ENCODE data around the gene MEP1A.
"Not testable (repeated sequence)": the region's sequence is repeated elsewhere in the genome, so short reads cannot be mapped to it uniquely, and the experiment has no call there.

Gene MEP1A

GRCh38 chr6:46834991-46835390, 41.8 kb downstream of the MEP1A start:
- not testable (repeated sequence) for DNase-seq (ENCODE audit: low read depth)

DNA sequence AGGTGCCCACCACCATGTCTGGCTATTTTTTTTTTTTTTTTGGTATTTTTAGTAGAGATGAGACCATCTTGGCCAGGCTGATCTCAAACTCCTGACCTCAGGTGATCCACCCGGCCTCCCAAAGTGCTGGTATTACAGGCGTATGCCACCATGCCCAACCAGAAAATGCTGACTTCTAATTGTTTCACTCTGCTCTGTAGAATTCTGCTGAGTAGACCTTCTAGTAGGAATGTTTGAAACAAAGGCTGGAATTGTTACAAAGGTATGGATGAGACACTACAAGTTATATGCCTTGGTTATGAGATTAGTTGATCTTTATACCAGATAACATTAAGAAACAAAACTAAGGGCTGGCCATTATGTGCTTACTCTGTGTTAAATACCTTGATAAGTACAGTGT, 44.8 kb downstream of the MEP1A start:
- no peak for DNase-seq (ENCODE audit: low read depth)

DNA sequence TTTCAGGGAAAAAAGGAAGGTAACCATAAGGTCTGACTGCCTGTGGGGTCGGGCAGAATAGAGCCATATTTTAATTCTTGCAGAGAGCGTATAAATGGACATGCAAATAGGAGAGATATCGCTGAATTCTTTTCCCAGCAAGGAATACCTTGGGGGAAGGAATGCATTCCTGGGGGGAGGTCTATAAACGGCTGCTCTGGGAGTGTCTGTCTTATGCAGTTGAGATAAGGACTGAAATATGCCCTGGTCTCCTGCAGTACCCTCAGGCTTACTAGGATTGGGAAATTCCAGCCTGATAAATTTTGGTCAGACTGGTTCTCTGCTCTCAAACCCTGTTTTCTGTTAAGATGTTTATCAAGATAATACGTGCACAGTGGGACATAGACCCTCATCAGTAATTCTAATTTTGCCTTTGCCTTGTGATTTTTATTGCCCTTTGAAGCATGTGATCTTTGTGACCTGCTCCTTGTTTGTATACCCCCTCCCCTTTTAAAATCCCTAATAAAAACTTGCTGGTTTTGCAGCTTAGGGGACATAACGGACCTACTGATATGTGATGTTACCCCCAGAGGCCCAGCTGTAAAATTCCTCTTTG, 49.2 kb downstream of the MEP1A start:
- not testable (repeated sequence) for DNase-seq (ENCODE audit: low read depth)

DNA sequence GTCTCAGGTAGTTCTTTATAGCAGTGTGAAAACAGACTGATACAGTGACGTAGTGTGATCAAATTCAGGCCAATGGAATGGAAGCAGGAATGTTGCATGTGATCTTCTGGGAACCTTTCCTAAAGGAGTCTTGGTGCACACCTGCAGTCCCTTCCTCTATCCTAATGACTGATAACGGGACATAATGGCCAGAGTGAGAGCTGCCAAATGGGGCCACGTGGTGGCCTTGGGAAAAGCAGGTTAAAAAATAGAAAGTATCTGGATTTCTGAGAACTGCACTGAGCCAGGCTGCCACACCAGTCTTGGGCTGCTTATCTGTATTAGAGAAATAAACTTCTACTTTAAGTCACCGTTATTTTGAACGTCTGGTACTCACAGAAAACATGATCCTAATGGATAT, 51.9 kb downstream of the MEP1A start:
- no peak for DNase-seq (ENCODE audit: low read depth)

- DNase-seq (ENCODE audit: low read depth), result peak; percentile 28
Observed at GRCh38 chr6:46848684-46849360, 55.6 kb downstream of the MEP1A start.

DNA sequence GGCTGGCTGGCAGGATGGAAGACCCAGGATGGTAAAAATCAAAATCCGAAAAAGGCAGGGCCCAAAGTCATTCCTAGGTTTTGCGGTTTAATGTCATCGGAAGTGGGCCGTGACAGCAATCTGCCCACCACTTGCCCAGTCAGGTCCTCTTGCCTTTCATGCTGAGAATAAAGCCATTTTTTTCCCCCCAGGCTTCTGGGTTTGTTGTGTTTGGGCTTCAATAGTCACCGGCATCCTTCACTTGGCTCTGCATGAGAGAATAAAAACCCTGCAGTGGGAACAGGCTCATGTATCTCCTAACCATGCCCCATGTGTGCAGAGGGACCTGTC, 56.1 kb downstream of the MEP1A start:
- no peak for DNase-seq (ENCODE audit: low read depth)

DNA sequence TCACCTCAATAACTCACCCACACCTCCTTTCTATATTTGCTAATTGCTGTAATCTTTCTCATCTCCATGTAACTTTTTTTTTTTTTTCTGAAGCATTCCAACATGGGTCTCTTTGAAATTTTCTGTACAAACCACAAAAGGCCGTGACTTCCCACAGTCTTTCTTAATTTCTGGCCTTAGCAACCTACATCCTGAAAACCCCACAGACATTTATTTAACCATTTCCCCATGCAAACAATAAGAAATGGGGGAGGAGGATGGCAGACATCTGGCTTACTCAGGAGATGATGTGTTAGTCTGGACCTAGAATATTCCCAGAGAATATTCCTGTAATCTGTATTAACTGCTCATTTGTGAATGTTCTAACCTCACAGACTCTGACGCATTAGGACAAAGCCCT, 57.6 kb downstream of the MEP1A start:
- no peak for DNase-seq (ENCODE audit: low read depth)

DNA sequence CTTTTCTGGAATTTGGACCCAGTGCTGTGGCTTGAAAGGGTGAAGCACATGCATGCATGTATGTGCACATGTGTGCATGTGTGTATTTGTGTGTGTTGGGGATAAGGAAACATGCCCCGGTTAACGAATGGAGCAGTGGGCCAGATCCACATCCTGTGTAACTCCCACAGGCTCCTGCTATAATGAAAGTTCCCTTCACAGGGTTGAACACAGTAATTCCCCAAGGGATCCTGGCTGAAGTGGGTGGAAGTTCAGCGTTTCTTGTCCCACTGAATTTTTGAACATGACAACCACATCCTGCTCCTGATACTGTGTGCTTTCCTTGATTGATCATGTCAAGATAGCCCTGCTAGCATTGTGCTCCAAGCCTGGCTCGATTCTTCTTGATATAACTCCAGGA, 58.4 kb downstream of the MEP1A start:
- not testable (repeated sequence) for DNase-seq (ENCODE audit: low read depth)

GRCh38 chr6:46855966-46856365, 62.8 kb downstream of the MEP1A start:
- DNase-seq (ENCODE audit: low read depth), result peak; percentile 7

- DNase-seq (ENCODE audit: low read depth), result no peak
Observed at GRCh38 chr6:46862381-46862780, 69.2 kb downstream of the MEP1A start.

DNA sequence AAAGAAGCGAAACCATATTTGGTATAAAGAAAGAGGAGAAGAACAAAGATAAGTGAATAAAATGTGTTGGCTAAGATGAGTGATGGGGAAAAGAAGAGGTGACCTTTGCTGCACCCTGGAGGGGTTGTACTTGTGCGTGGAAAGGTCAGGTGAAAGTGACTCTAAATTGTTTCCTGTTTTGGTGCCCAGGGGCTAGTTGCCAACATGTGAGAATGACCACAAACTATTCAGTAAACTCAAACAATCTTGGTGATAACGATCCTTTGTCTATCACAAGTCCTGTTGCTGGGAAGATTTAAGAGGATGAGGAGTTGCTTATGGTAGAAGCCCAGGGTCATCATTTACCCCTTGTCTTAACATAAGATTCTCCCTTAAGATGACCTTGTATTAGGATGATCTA, 70.6 kb downstream of the MEP1A start:
- no peak for DNase-seq (ENCODE audit: low read depth)

DNA sequence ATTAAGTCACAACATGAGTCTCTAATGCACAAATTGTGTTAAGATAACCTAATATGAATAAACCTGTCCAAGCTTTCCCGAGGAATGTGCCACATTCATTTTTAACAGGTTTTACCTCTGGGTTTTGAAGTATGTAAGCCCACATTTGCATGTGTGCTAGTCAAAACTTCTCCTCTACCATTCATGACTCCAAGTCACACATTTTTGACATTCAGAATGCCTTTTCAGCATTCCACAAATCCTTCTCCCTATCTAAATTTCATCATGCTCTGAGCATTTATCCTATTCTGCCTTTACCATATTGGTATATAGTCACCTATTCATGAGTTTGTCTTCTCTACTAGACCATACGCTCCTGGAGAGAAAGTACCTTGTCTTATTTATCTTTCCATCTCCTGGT, 72.0 kb downstream of the MEP1A start:
- DNase-seq (ENCODE audit: low read depth), result no peak

- DNase-seq (ENCODE audit: low read depth), result no peak
Observed at GRCh38 chr6:46867411-46867810, 74.2 kb downstream of the MEP1A start.

DNA sequence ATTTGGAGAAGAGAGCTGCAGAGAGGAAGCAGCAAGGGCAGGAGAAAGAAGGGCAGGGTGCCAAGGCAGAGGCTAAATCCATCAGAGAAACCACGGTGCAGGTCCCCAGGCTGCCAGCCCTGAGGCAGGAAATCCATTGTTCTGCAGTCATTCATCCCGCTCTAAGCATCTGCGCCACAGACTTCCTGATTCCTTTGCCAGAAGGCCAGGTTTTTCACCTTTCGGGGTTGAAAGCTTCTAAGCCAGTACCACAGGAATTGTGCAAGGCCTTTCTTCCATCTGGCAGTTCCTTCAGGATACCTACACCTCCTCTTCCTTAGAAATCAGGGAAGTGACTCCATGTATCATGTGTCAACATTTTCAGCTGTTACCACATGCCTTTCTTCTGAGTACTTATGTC, 82.9 kb downstream of the MEP1A start:
- DNase-seq (ENCODE audit: low read depth), result no peak

- DNase-seq (ENCODE audit: low read depth), result no peak
Observed at GRCh38 chr6:46879003-46879402, 85.8 kb downstream of the MEP1A start.

- DNase-seq (ENCODE audit: low read depth), result no peak
Observed at GRCh38 chr6:46882645-46883044, 89.5 kb downstream of the MEP1A start.

DNA sequence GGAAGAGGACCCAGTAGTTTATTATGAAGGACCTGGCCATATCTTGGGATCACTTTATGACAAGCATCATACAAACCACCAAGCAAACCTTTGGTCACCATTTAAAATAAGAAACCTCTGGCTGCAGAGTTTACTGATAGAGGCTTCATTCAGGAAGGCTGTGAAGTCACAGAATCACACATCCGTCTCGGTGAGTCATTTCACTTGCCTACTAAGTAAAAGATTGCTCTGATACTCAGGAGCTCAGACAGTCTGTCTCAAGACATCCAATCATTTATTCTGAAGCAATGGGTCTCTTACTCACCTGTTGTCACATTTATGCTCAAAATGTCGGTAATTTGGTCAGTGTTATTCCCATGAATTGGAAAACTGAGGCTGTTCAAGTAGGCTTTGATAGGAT, 94.8 kb downstream of the MEP1A start:
- no peak for DNase-seq (ENCODE audit: low read depth)

- no peak for DNase-seq (ENCODE audit: low read depth)
Observed at GRCh38 chr6:46888578-46888977, 95.4 kb downstream of the MEP1A start.
